PC-3 (cell line): ENCODE data around the gene RAB9B. TPM values are rescaled to one million over a fixed set of nuclear protein-coding genes. Genes with fewer than 3 reads are reported as not detected.

Source experiments
- ATAC-seq: fragments of 200-7000 bp; cut with Tn5 transposase; 2 replicates; pipeline ENCODE4 v1.9.1; 2020; ENCODE audit warnings: mild to moderate bottlenecking, moderate library complexity
- BruUV-seq: library from RNA; stranded (reverse); fragments of 400-500 nt; replicated peaks from 2 replicates; lab custom pipeline; 2021; lab: Mats Ljungman, UMichigan
- CTCF ChIA-PET: fragments of 300-600 bp; sonication (Branson Sonifier 250); formaldehyde crosslinking; loops from one replicate; lab custom pipeline; 2022; ENCODE audit warnings: antibody characterized with exemption; lab: Charles Lee
- POLR2A ChIA-PET: fragments of 300-600 bp; sonication (Branson Sonifier 250); formaldehyde crosslinking; loops from one replicate; lab custom pipeline; 2022; ENCODE audit warnings: antibody characterized with exemption; ENCODE audit not compliant: unreplicated experiment; lab: Charles Lee
- DNase-seq: peaks from one replicate; pipeline ENCODE4 v3.0.0-alpha.2; 2015
- H2AFZ ChIP-seq: fragments of 300-600 bp; sonication (generic); 2 replicates; pipeline ENCODE4 v1.6.0; 2016; ENCODE audit warnings: antibody characterized with exemption, low read length
- H3F3A ChIP-seq: fragments of 300-600 bp; sonication (generic); one replicate; pipeline ENCODE4 v1.6.0; 2017; ENCODE audit warnings: antibody characterized with exemption, low read length, control low read depth, mild to moderate bottlenecking; ENCODE audit not compliant: unreplicated experiment
- H3K27ac ChIP-seq: fragments of 300-600 bp; sonication (generic); 2 replicates; pipeline ENCODE4 v1.5.1; 2016; ENCODE audit warnings: mild to moderate bottlenecking, low read length
- H3K27me3 ChIP-seq: fragments of 300-600 bp; sonication (generic); 2 replicates; pipeline ENCODE4 v1.6.1; 2016; ENCODE audit warnings: low read length, mixed read lengths
- H3K36me3 ChIP-seq: fragments of 300-600 bp; sonication (generic); 2 replicates; pipeline ENCODE4 v1.6.1; 2016; ENCODE audit warnings: low read depth, mixed run types, low read length, mixed read lengths
- H3K4me1 ChIP-seq: fragments of 300-600 bp; sonication (generic); 2 replicates; pipeline ENCODE4 v1.5.1; 2016; ENCODE audit warnings: low read length; ENCODE audit not compliant: insufficient read depth
- H3K4me2 ChIP-seq: fragments of 300-600 bp; sonication (generic); 2 replicates; pipeline ENCODE4 v1.6.0; 2016; ENCODE audit warnings: low read length
- H3K4me3 ChIP-seq: fragments of 300-600 bp; sonication (generic); 2 replicates; pipeline ENCODE4 v1.5.1; 2016; ENCODE audit warnings: mild to moderate bottlenecking, low read length, mixed read lengths
- H3K79me2 ChIP-seq: fragments of 300-600 bp; sonication (generic); 2 replicates; pipeline ENCODE4 v1.6.1; 2017; ENCODE audit warnings: low read length, mixed read lengths
- H3K9ac ChIP-seq: fragments of 300-600 bp; sonication (generic); 2 replicates; pipeline ENCODE4 v1.6.0; 2016; ENCODE audit warnings: mild to moderate bottlenecking, low read length
- H3K9me2 ChIP-seq: fragments of 300-600 bp; sonication (generic); replicated peaks from 2 replicates; pipeline ENCODE4 v1.6.1; 2016; ENCODE audit warnings: mixed run types, low read length, mixed read lengths
- H3K9me3 ChIP-seq: fragments of 300-600 bp; sonication (generic); 2 replicates; pipeline ENCODE4 v1.6.1; 2016; ENCODE audit warnings: low read length, mixed read lengths
- H4K20me1 ChIP-seq: fragments of 300-600 bp; sonication (generic); 2 replicates; pipeline ENCODE4 v1.6.1; 2016; ENCODE audit warnings: low read length, mixed read lengths
- EZH2 ChIP-seq: fragments of 300-600 bp; sonication (generic); IDR thresholded peaks from one replicate; pipeline ENCODE4 v1.6.1; 2017; ENCODE audit warnings: antibody characterized with exemption, mild to moderate bottlenecking, low read length; ENCODE audit not compliant: unreplicated experiment
- EZH2phosphoT487 ChIP-seq: fragments of 300-600 bp; sonication (generic); IDR thresholded peaks from 2 replicates; pipeline ENCODE4 v1.6.1; 2018; ENCODE audit warnings: mild to moderate bottlenecking, antibody characterized with exemption, low read length, borderline replicate concordance
- intact Hi-C: fragments of 100-400 bp; cut with micrococcal nuclease; formaldehyde crosslinking; loops from 2 replicates; pipeline ENCODE4 v1.9.0; 2023
- total RNA-seq: library from RNA; depleted of rRNA; stranded (reverse); fragments of >200 nt; gene quantifications from 2 replicates; pipeline ENCODE4 v1.2.3, GENCODE V29; 2014
- TF ChIP-seq, protein P1 (sequence below): fragments of 300-600 bp; sonication (generic); conservative IDR thresholded peaks from 2 replicates; pipeline ENCODE4 v1.5.1; 2017; ENCODE audit warnings: antibody characterized with exemption, low read depth, mild to moderate bottlenecking, low read length

RAB9B gene
- total RNA-seq, 1 experiment from 2014 or later = 1.5 TPM

DNA sequence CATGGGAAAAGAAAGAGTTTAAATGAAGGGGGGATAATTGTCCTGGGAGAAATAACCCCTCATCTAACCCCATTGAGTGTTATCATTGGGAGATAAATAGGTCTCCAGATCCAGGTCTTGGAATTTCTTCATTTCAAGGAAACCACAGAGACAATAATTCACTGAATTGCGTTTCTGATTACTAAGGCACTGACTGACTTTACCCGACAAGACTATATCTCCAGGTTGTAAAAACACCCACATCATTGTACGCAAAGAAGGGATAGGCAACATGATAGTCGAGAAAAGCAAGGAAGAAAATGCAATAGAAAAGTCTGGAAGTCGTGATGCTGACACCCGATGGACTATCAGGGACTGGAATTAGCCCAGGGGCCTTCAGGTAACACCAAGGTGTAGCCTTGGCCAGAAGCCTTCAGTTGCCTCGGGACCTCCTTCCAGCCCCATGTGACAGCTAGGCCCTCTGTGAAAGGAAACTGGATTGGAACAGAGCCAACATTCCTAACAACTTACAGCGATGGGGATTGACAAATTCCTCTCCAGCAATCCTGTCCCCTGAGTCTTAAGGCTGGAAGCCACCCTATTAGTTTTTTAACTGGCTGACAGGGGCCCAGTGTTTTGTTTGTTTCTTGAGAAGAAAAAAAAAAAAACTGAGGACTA lies 46.5 kb upstream of the RAB9B start:
- Histone ChIP-seq H3K27me3 (no peaks in the 10 kb centered on the region), H3K9me3 (no peaks in the 10 kb centered on the region), H3K4me1 (peaks cover 27% of the 10 kb centered on the region), H3K9ac (no peak overlapping the region), H3K4me2 (peak overlapping the region; percentile 71), H3F3A (no peaks in the 10 kb centered on the region), H3K27ac (peak overlapping the region; percentile 49; the same call in 1 of the 2 replicates), H3K9me2 (no peaks in the 10 kb centered on the region), H3K4me3 (0 out of 2 replicates have a peak overlapping the region, but pooled peaks have one; percentile 22), H3K36me3 (no peaks in the 10 kb centered on the region), H2AFZ (no peak overlapping the region), H3K79me2 (no peaks in the 10 kb centered on the region), H4K20me1 (no peaks in the 10 kb centered on the region)
- CTCF ChIA-PET = no interaction called here
- ATAC-seq (peak; percentile 69), DNase-seq (peak; percentile 95)
- BruUV-seq = no TSS peak
- TF ChIP-seq EZH2 = no peak
- TF ChIP-seq, protein P1, sequence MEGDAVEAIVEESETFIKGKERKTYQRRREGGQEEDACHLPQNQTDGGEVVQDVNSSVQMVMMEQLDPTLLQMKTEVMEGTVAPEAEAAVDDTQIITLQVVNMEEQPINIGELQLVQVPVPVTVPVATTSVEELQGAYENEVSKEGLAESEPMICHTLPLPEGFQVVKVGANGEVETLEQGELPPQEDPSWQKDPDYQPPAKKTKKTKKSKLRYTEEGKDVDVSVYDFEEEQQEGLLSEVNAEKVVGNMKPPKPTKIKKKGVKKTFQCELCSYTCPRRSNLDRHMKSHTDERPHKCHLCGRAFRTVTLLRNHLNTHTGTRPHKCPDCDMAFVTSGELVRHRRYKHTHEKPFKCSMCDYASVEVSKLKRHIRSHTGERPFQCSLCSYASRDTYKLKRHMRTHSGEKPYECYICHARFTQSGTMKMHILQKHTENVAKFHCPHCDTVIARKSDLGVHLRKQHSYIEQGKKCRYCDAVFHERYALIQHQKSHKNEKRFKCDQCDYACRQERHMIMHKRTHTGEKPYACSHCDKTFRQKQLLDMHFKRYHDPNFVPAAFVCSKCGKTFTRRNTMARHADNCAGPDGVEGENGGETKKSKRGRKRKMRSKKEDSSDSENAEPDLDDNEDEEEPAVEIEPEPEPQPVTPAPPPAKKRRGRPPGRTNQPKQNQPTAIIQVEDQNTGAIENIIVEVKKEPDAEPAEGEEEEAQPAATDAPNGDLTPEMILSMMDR = no peak
- no peak for TF ChIP-seq EZH2phosphoT487
- intact Hi-C loops = no loop called here
- POLR2A ChIA-PET = no interaction called here

- Histone ChIP-seq H3K79me2 (no peaks in the 10 kb centered on the region), H3K4me3 (no peak overlapping the region), H3K9me3 (no peaks in the 10 kb centered on the region), H3K4me2 (no peak overlapping the region), H3K9ac (no peak overlapping the region), H3K27me3 (no peaks in the 10 kb centered on the region), H3K9me2 (no peaks in the 10 kb centered on the region), H3K36me3 (no peaks in the 10 kb centered on the region), H3F3A (no peaks in the 10 kb centered on the region), H4K20me1 (no peaks in the 10 kb centered on the region), H2AFZ (no peak overlapping the region), H3K27ac (no peak overlapping the region), H3K4me1 (peaks cover 27% of the 10 kb centered on the region)
- intact Hi-C loops = no loop called here
- DNase-seq (peak; percentile 25), ATAC-seq (no peak)
- BruUV-seq = no TSS peak
- ChIA-PET POLR2A (no interaction called here), CTCF (no interaction called here)
- TF ChIP-seq EZH2 = no peak
Observed at GRCh38 chrX:103877571-103877970, 45.5 kb upstream of the RAB9B start.

DNA sequence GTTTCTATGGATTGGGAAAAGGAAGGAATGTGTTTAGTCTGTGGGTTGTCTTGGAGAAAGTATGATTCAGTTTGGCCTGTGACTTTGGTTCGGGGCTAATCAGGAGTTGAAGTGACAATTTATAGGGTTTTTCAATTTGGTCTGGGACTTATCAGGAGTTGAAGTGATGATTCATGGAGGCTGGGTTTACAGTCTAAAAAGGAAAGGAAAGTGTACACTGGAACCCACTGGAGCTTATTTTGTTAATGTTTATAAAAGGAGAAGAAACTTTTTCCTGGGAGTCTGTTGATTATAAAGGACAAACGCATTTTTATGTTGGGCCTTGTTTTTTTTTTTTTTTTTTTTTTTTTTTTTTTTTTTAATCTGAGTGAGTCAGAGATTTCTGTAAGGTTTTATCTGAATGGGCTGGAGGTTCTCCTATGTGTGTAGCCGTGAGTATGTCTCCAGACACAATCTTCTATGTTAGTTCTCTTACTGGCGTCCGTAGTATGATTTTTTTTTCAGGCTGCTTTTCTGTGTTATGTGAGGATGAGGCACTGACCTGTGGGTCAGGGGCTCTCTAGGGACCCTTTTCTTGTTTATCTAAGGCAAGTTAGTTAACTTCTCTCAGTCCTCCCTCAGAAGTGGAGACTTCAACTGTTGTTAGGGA lies 33.0 kb upstream of the RAB9B start:
- Histone ChIP-seq H3K9ac (no peak overlapping the region), H3K4me1 (peaks cover 12% of the 10 kb centered on the region), H4K20me1 (no peaks in the 10 kb centered on the region), H3K36me3 (no peaks in the 10 kb centered on the region), H3K9me3 (no peaks in the 10 kb centered on the region), H3K79me2 (no peaks in the 10 kb centered on the region), H3K27me3 (no peaks in the 10 kb centered on the region), H3K4me2 (no peak overlapping the region), H3K9me2 (no peaks in the 10 kb centered on the region), H3K4me3 (no peak overlapping the region), H2AFZ (no peak overlapping the region), H3K27ac (no peak overlapping the region), H3F3A (no peaks in the 10 kb centered on the region)
- no TSS peak for BruUV-seq
- intact Hi-C loops = no loop called here
- ChIA-PET POLR2A (interaction anchor here (0.7 kb wide), 1 partner anchor 11 kb away, joined by 42 read pairs; no protein-coding TSS in a partner anchor), CTCF (no interaction called here)
- DNase-seq = peak; percentile 8
- ATAC-seq = no peak
- TF ChIP-seq, protein P1 = no peak
- TF ChIP-seq EZH2phosphoT487 (no peak), EZH2 (no peak)
